ENCODE results near the gene SMAD5.

Gene SMAD5

DNA sequence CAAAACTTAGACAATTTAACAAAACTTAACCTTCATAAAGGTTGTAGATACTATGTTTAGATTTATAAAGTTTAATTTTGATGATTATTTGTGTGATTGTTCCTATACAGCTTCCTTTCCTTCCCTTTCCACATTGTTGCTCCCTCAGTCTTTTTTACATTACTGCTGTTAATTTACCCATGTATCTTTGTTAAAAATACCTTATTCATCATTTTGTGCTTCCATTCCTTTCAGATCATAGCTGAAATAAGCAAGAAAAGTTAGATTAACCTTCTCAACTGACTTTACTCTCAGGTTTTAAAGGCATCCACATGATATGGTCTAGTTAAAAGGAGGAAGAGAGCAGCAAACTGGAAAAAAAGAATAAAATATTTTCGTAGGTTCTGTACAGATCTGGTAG is 2.0 kb downstream of the SMAD5 start:
- TF ChIP-seq, protein P1, sequence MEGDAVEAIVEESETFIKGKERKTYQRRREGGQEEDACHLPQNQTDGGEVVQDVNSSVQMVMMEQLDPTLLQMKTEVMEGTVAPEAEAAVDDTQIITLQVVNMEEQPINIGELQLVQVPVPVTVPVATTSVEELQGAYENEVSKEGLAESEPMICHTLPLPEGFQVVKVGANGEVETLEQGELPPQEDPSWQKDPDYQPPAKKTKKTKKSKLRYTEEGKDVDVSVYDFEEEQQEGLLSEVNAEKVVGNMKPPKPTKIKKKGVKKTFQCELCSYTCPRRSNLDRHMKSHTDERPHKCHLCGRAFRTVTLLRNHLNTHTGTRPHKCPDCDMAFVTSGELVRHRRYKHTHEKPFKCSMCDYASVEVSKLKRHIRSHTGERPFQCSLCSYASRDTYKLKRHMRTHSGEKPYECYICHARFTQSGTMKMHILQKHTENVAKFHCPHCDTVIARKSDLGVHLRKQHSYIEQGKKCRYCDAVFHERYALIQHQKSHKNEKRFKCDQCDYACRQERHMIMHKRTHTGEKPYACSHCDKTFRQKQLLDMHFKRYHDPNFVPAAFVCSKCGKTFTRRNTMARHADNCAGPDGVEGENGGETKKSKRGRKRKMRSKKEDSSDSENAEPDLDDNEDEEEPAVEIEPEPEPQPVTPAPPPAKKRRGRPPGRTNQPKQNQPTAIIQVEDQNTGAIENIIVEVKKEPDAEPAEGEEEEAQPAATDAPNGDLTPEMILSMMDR (IDR thresholded peaks at IDR 0.05; ENCODE audit: extremely low read depth, insufficient read depth, missing control alignments) = no peak
- in situ Hi-C loops (cut with MboI; ENCODE audit: low pct_unique_long_range_greater_than_20kb, low sequenced_read_pairs, unreplicated experiment) = no loop called here
- DNase-seq (ENCODE audit: low spot score) = no peak

DNA sequence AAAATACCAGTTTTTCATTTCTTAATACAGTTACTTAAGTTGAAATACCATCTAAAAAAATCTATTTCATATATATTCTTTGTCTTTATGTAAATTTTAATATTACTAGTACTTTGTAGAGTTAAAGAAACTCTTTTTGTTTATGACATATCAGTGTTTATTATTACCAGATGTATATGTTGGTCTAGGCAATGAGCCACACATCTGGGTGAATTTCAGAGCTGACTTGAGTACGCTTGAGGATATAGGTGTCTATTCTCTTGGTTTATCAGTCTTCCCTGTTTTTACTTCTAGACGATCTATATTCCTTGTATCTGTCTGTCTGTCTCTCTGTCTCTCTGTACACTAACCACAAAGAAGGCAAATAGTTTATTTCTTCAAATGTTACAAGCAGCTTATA is 2.9 kb downstream of the SMAD5 start:
- DNase-seq (ENCODE audit: low spot score) = no peak
- in situ Hi-C loops (cut with MboI; ENCODE audit: low pct_unique_long_range_greater_than_20kb, low sequenced_read_pairs, unreplicated experiment) = no loop called here
- TF ChIP-seq, protein P1 (IDR thresholded peaks at IDR 0.05; ENCODE audit: extremely low read depth, insufficient read depth, missing control alignments) = no peak

DNA sequence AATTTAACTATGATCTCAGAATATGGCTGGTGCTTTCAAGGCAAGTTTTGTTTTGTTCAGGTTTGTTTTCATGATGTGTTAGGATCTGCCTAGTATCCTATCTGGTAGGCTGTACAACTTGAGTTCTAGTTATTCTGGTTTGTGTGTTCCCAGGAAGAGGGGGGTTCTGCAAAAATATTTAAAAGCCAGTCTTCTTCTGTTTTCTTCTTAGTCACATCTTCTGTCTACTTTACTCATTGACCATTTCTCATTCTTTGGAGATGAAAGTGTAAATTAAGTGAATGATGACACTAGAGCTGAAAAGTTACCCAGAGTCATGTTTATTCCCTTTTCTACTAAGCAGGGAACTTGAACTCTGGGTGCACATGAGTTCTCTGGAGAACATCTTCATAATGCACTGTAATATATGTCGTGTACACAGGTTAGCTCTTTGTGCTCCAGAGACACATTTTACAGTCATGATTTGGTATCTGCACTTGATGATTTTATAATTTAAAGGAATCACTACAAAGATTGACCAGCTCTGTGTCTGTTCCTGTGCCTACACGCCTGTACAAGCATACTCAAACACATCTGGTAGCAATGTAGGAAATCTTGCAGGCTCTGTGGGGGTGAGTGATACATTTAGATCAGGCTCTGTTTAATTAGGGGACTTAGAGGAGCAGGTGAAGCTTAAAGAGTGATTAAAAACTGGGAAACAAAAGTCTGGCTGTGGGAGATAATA is 5.0 kb downstream of the SMAD5 start:
- TF ChIP-seq, protein P1 (IDR thresholded peaks at IDR 0.05; ENCODE audit: extremely low read depth, insufficient read depth, missing control alignments) = no peak
- DNase-seq (ENCODE audit: low spot score) = no peak
- in situ Hi-C loops (cut with MboI; ENCODE audit: low pct_unique_long_range_greater_than_20kb, low sequenced_read_pairs, unreplicated experiment) = no loop called here

DNA sequence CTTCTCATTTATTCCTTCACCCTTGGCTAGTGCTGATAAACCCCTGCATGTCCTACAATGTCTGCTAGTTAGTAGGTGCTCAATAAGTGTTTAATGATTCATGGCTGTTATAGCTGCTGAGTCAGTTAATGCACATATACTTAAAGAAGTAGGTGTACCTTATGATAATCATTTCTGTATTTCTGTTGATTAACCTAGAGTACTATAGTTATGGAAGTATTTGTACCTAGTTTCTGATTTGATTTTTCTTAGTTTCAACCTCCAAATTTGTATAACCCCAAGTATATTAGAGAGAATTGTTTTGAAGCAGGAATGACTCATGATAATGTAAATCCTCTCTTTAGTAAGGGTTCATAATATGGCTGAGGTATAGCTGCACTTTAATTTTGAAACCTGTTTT is 8.9 kb downstream of the SMAD5 start:
- TF ChIP-seq, protein P1 (IDR thresholded peaks at IDR 0.05; ENCODE audit: extremely low read depth, insufficient read depth, missing control alignments) = no peak
- in situ Hi-C loops (cut with MboI; ENCODE audit: low pct_unique_long_range_greater_than_20kb, low sequenced_read_pairs, unreplicated experiment) = no loop called here

DNA sequence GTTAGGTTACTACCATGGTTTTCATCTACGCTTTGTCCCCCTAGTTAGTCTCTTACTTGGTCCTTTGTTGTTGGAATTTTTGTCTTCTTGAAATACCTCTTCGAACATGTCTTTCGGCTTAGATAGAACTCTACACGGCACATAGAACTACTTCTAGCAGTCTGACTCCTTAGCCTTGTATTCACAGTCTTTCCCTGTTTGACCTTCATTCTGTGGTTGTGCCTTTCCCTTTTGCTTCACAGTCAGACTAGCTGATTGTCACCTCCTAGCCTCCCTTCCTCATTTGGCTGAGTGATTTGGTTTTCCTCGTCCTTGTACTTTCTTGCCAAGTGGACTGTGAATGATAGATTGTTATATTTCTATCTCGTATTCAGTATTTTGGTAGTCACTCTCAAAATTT is 10.7 kb downstream of the SMAD5 start:
- in situ Hi-C loops (cut with MboI; ENCODE audit: low pct_unique_long_range_greater_than_20kb, low sequenced_read_pairs, unreplicated experiment) = no loop called here

More for the DNA sequence above, 8.9 kb downstream of the SMAD5 start:
- no peak for DNase-seq (ENCODE audit: low spot score)

DNA sequence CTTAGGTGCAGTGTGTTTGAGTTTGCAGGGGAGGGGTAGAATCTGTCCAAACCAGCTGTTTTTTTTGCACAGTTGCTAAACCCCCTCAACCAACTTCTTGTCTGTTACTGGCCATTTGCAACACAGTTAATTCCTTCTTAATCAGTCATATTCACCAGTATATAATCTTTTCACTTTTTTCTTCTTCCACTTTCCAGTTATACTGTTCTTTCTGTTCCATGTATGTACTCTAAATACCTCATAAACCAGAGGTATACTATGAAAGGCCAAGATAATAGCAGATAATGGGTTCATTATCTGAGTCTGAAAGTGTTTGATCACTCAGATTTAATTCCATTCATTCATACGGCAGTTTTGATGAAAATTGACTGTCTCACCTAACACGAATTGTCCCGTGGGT is 11.1 kb downstream of the SMAD5 start:
- in situ Hi-C loops (cut with MboI; ENCODE audit: low pct_unique_long_range_greater_than_20kb, low sequenced_read_pairs, unreplicated experiment) = no loop called here
- TF ChIP-seq, protein P1 (IDR thresholded peaks at IDR 0.05; ENCODE audit: extremely low read depth, insufficient read depth, missing control alignments) = no peak
- DNase-seq (ENCODE audit: low spot score) = no peak

More for the DNA sequence above, 10.7 kb downstream of the SMAD5 start:
- TF ChIP-seq, protein P1 (IDR thresholded peaks at IDR 0.05; ENCODE audit: extremely low read depth, insufficient read depth, missing control alignments) = no peak
- DNase-seq (ENCODE audit: low spot score) = no peak

All from GM13977 (cell line).